Fibroblast of the aortic adventitia (primary cell): Measurements from ENCODE around the gene ADAMTS3. TPM values are rescaled to one million over a fixed set of nuclear protein-coding genes. Genes with fewer than 3 reads are reported as not detected.
A peak's percentile ranks its signal among the peaks of the same experiment; 100 is the strongest.
"Not testable (repeated sequence)": the region's sequence is repeated elsewhere in the genome, so short reads cannot be mapped to it uniquely, and the experiment has no call there.

Source experiments
- DNase-seq: peaks from one replicate; pipeline ENCODE4 v3.0.0-alpha.2; 2010; ENCODE audit warnings: low read depth
- H3K4me3 ChIP-seq: 2 replicates; pipeline ENCODE4 v1.5.1; 2011; ENCODE audit warnings: low read depth, mild to moderate bottlenecking, control low read depth, low read length, moderate library complexity
- CTCF ChIP-seq: IDR thresholded peaks from 2 replicates; pipeline ENCODE4 v1.5.1; 2011; ENCODE audit warnings: mild to moderate bottlenecking, low read length, control low read depth, inconsistent platforms; ENCODE audit not compliant: insufficient read depth
- total RNA-seq: library from RNA; depleted of rRNA; stranded (reverse); fragments of >200 nt; gene quantifications from 2 replicates; pipeline ENCODE4 v1.2.3, GENCODE V29; 2012; ENCODE audit warnings: low replicate concordance

ADAMTS3 gene
- total RNA-seq, 1 donor = 20.3 TPM

DNA sequence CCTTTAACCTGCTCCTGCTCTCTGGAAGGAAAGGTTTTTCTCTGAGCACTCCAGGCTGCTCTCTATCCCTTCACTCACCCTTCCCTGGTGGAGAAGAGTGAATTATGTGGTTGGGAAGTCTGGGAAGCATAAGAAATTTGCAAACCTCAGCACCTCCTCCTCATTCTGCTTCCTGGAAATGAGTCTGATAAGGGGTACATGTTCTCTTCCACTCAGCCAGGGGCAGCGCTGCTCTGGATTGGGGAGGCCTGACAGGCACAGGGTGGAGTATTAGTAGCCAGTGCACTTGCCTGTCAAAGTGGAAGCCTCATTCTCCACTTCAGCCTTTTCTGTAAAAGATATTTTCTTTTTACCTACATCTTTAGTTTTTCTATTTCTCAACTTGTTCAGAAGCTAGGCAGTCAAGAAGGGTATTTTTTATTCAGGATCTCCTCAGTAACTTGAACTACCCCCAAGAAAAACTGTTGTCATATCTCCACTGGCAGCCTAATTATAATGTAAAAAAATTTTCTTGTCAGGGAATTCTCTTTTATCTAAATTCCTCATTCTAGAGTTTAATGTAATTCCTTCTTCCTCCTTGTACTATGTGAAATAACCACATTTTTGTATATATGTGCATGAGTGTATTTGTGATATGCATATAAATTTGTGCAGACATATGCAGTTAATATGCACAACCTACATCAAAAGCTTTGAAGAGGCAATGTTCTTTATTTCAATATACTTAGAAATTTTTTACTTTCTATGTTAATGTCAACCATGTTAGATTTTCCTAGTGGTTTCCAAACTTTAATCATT, 15.3 kb downstream of the ADAMTS3 start:
- TF ChIP-seq CTCF = no peak
- no peak for DNase-seq
- no peak overlapping the region for H3K4me3 ChIP-seq

GRCh38 chr4:72552447-72552846, 16.6 kb downstream of the ADAMTS3 start:
- TF ChIP-seq CTCF = no peak

GRCh38 chr4:72546456-72546855, 22.6 kb downstream of the ADAMTS3 start:
- no peak overlapping the region for H3K4me3 ChIP-seq
- no peak for TF ChIP-seq CTCF
- peak; percentile 49 for DNase-seq

More at GRCh38 chr4:72552447-72552846, 16.6 kb downstream of the ADAMTS3 start:
- no peak overlapping the region for H3K4me3 ChIP-seq
- no peak for DNase-seq

- H3K4me3 ChIP-seq, DNase-seq: not testable (repeated sequence)
These were observed 28.3 kb downstream of the ADAMTS3 start for GRCh38 chr4:72540694-72541093.

GRCh38 chr4:72538006-72538405, 31.0 kb downstream of the ADAMTS3 start:
- H3K4me3 ChIP-seq = no peak overlapping the region
- no peak for DNase-seq
- TF ChIP-seq CTCF = no peak

DNA sequence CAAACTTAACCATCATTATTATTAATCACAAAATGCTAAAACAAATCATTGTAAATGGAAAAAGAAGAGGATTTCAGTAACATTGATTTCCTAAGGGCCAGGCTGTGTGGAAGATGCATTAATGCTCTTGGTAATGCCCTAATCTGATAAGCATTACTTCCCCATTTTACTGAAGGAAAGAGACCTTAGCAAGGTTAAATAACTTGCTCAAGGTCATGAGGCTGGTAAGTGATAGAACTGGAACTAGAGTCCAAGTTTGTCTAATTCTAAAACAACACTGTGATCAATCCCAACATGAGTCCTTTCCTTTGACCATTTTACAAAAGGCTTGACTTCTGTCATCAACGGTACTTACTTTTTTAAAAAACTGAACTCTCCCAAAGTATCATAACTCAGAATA, 32.6 kb downstream of the ADAMTS3 start:
- no peak overlapping the region for H3K4me3 ChIP-seq
- DNase-seq = no peak
- no peak for TF ChIP-seq CTCF

DNA sequence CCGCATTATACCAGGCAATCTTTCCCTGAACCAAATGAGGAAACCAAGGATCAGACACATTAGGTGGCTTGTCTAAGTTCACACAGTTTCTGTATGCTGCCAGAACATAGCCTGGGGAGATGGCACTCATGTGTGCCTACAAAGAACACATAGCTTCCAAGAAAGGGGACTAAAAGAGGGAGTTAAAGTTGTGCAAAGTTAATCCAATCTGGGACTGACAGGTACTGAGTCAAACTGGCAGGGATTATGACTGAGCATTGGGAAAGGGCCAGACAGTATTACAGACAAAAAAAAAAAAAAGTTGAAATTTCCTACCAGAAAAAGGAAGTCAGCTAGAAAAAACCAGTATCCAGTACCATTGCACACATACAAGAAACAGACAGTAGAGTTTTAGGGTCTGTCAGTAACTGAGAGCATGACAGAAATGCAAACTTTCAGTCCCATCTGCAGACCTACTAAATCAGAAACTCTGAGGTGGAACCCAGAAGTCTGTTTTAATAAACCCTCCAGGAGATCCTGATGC, 37.2 kb downstream of the ADAMTS3 start:
- DNase-seq = no peak
- H3K4me3 ChIP-seq = no peak overlapping the region
- TF ChIP-seq CTCF = no peak
